ENCODE results near the gene A3GALT2.
A peak's percentile ranks its signal among the peaks of the same experiment; 100 is the strongest.

Gene A3GALT2

GRCh38 chr1:33332357-33332789 is 11.5 kb upstream of the A3GALT2 start:
- peak; percentile 86 for DNase-seq (ENCODE audit: low read depth)

- peak; percentile 43 for DNase-seq (ENCODE audit: low read depth)
Measured at GRCh38 chr1:33331444-33332356, 10.8 kb upstream of the A3GALT2 start.

GRCh38 chr1:33330906-33331305 is 10.0 kb upstream of the A3GALT2 start:
- DNase-seq (ENCODE audit: low read depth) = no peak

GRCh38 chr1:33330361-33330890 is 9.5 kb upstream of the A3GALT2 start:
- no peak for DNase-seq (ENCODE audit: low read depth)

- no peak for DNase-seq (ENCODE audit: low read depth)
Measured at GRCh38 chr1:33329600-33330305, 8.9 kb upstream of the A3GALT2 start.

GRCh38 chr1:33328817-33329216 is 7.9 kb upstream of the A3GALT2 start:
- peak; percentile 12 for DNase-seq (ENCODE audit: low read depth)

- DNase-seq (ENCODE audit: low read depth) = peak; percentile 100
Measured at GRCh38 chr1:33327587-33328325, 6.9 kb upstream of the A3GALT2 start.

- DNase-seq (ENCODE audit: low read depth) = peak; percentile 41
Measured at GRCh38 chr1:33326785-33327184, 5.9 kb upstream of the A3GALT2 start.

- DNase-seq (ENCODE audit: low read depth) = no peak
Measured at GRCh38 chr1:33324677-33325575, 4.0 kb upstream of the A3GALT2 start.

- no peak for DNase-seq (ENCODE audit: low read depth)
Measured at GRCh38 chr1:33323663-33324477, 3.0 kb upstream of the A3GALT2 start.

- DNase-seq (ENCODE audit: low read depth) = no peak
Measured at GRCh38 chr1:33322870-33323585, 2.1 kb upstream of the A3GALT2 start.

- no peak for DNase-seq (ENCODE audit: low read depth)
Measured at GRCh38 chr1:33322109-33322508, 1.2 kb upstream of the A3GALT2 start.

- DNase-seq (ENCODE audit: low read depth) = no peak
Measured at GRCh38 chr1:33321178-33321577, 280 bp upstream of the A3GALT2 start.

- peak; percentile 41 for DNase-seq (ENCODE audit: low read depth)
Measured at GRCh38 chr1:33319949-33320618, 814 bp downstream of the A3GALT2 start.

GRCh38 chr1:33319186-33319948 is 1.5 kb downstream of the A3GALT2 start:
- peak; percentile 21 for DNase-seq (ENCODE audit: low read depth)

GRCh38 chr1:33317946-33318345 is 3.0 kb downstream of the A3GALT2 start:
- peak; percentile 42 for DNase-seq (ENCODE audit: low read depth)

- DNase-seq (ENCODE audit: low read depth) = peak; percentile 35
Measured at GRCh38 chr1:33317354-33317753, 3.5 kb downstream of the A3GALT2 start.

GRCh38 chr1:33316601-33317000 is 4.3 kb downstream of the A3GALT2 start:
- no peak for DNase-seq (ENCODE audit: low read depth)
